HS-5 (cell line): ENCODE results near the gene ZNF474.

ENCODE experiments used
- DNase-seq: peaks from one replicate; pipeline ENCODE4 v3.0.0-alpha.2; 2012; ENCODE audit warnings: low read depth

The ZNF474 gene

GRCh38 chr5:122180863-122181548 is 51.7 kb downstream of the ZNF474 start:
- DNase-seq = no peak

GRCh38 chr5:122181863-122182262 is 52.5 kb downstream of the ZNF474 start:
- no peak for DNase-seq

GRCh38 chr5:122182491-122182921 is 53.2 kb downstream of the ZNF474 start:
- no peak for DNase-seq

GRCh38 chr5:122183098-122183787 is 53.9 kb downstream of the ZNF474 start:
- DNase-seq = no peak

DNA sequence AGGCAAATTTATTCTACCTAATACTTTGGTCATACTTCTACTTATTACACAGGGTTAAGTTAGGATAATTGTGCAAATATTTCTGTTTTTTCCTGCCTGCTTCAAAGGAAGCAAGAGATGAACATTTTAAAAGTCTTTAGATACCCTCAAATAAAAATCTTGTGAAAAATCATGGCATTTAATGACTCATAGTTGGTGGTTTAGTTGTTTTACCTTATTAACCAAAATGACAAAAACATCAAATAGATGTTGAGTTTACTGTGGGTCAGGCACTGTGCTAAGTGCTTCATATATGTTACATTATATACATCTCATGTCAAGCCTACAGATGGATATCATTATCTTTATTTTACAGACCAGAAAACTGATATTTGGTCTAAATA is 54.4 kb downstream of the ZNF474 start:
- no peak for DNase-seq

DNA sequence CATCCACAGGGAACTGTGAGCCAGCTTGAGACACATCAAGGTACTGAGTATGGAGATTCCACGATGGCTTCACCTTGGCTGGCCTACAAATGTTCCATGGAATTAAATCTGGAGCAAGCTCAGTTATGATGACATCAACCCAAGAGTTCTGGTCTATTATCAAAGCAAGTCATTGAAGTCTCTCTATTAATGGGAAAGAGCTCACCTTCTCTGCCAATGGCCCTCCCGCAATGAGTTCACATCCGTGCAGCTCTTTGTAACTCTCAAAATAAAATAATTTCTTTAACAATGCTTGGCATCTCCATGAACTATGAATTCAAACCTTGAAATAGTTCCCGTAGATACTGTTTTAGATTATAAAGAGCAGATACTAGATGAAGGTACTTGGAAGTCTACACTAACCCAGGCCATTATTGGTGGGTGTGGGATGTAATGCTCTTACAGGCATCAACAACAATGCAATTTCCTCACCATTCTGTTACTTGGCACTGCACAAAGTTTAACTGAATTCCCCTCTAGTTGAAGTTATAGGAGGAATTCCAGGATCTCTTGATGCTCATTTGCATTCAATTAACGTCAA is 55.4 kb downstream of the ZNF474 start:
- DNase-seq = no peak

GRCh38 chr5:122187426-122187825 is 58.1 kb downstream of the ZNF474 start:
- no peak for DNase-seq

GRCh38 chr5:122190156-122190555 is 60.8 kb downstream of the ZNF474 start:
- DNase-seq = no peak

GRCh38 chr5:122192497-122193496 is 63.5 kb downstream of the ZNF474 start:
- DNase-seq = no peak

GRCh38 chr5:122195802-122196394 is 66.6 kb downstream of the ZNF474 start:
- DNase-seq = no peak

GRCh38 chr5:122199146-122199545 is 69.8 kb downstream of the ZNF474 start:
- DNase-seq = no peak

- DNase-seq = no peak
These were observed 71.1 kb downstream of the ZNF474 start for GRCh38 chr5:122200450-122200849.

DNA sequence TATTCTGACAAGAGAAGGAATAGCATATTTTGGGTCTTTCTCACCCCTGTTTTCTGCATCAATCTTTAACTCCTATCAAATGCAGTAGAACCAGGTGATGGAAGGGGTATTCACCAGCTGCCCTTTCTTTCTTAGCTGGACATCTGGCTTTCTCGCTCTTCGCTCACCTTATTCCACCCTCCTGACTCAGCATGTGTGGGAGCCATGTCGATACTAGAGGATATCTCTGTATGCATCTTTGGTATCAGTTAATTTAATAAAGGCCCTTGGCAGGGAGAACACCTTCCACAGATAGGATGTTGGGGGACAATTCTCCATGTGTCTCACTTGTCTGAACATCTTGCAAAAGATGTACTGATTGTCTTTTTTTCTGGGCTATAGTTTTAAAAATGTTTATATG is 71.5 kb downstream of the ZNF474 start:
- no peak for DNase-seq

- DNase-seq = no peak
These were observed 72.0 kb downstream of the ZNF474 start for GRCh38 chr5:122201365-122201764.

DNA sequence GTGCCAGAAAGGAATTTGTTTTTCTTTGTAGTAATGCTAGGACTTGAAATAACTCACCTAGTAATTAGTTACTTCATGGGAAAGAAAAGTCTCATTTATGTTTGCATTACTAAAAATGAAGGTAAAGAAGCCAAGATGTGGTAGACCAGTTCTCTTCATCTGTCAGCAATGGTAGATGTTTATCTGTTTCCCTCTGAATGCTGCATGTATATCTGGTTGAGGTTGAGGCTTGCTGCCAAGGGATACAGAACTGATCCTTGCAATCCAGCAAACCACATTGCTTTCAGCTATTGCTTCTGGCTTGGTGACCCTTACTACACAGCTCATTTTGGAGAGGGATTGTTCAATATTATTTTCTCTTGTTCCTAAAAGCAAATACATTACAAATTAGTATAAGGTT is 73.6 kb downstream of the ZNF474 start:
- no peak for DNase-seq
